Peyer's patch (tissue), 4 donors: ENCODE results near the gene IGSF9. TPM values are rescaled to one million over a fixed set of nuclear protein-coding genes. Genes with fewer than 3 reads are reported as not detected.

Experiments
- DNase-seq, 3 donors: peaks; one replicate each; pipeline ENCODE4 v3.0.0-alpha.2; 2017 to 2019
- H3K27ac ChIP-seq, 4 donors: fragments of 200-600 bp; sonication (generic); one replicate each; pipeline ENCODE4 v1.5.1; 2016 to 2019
- H3K27me3 ChIP-seq, 2 donors: fragments of 200-600 bp; sonication (generic); one replicate each; pipeline ENCODE4 v1.5.1; 2019
- H3K36me3 ChIP-seq, 3 donors: fragments of 200-600 bp; sonication (generic); one replicate each; pipeline ENCODE4 v1.5.1; 2016 to 2019
- H3K4me1 ChIP-seq, 4 donors: fragments of 200-600 bp; sonication (generic); one replicate each; pipeline ENCODE4 v1.5.1; 2016 to 2019
- H3K4me3 ChIP-seq, 4 donors: fragments of 200-600 bp; sonication (generic); 1 replicate in 3 of 4; 2 replicates in 1 of 4; pipeline ENCODE4 v1.5.1; 2016 to 2019; ENCODE audit warnings: mild to moderate bottlenecking in 1 of 4
- H3K9me3 ChIP-seq, 4 donors: fragments of 200-600 bp; sonication (generic); one replicate each; pipeline ENCODE4 v1.5.1; 2016 to 2019; ENCODE audit warnings: mild to moderate bottlenecking in 1 of 4
- CTCF ChIP-seq, 6 experiments: fragments of 450-650 bp in 4 of 6; fragments of 200-600 bp in 2 of 6; sonication (generic) in 1 of 6; IDR thresholded peaks; one replicate each; pipeline ENCODE4 v1.5.1; 2017 to 2019; ENCODE audit warnings: antibody characterized with exemption in 6 of 6, mild to moderate bottlenecking in 3 of 6, moderate library complexity in 1 of 6
- POLR2A ChIP-seq, 2 donors: fragments of 450-650 bp; IDR thresholded peaks; one replicate each; pipeline ENCODE4 v1.5.1; 2017; ENCODE audit warnings: antibody characterized with exemption in 2 of 2, mild to moderate bottlenecking in 2 of 2, moderate library complexity in 2 of 2
- total RNA-seq, 4 donors: library from RNA; depleted of rRNA; stranded (reverse); fragments of >200 nt; gene quantifications; one replicate each; pipeline ENCODE4 v1.1.0, GENCODE V29; 2016

Gene IGSF9
- 100 to 1,000 TPM in 1 of 4 donors, 10 to 100 TPM in 2, 1 to 10 TPM in 1; 5.8 to 169 (median 40.6) TPM for total RNA-seq

GRCh38 chr1:159945483-159946241 is at the start of gene IGSF9:
Gene IGSF9, minus strand, starts transcription at chr1:159945613. Its CDS starts 2,159 bp downstream, at chr1:159943454.
- Histone ChIP-seq H3K27ac (peak within 1 kb of the TSS in 3 of 4 donors; percentile 3 to 84 (median 32)), H3K4me3 (peak within 1 kb of the TSS; percentile 32 to 67 (median 44)), H3K27me3 (no peaks in the 10 kb centered on the region), H3K9me3 (no peaks in the 10 kb centered on the region), H3K4me1 (peaks cover 0 to 24% (median 11%) of the 10 kb centered on the region in 4 donors), H3K36me3 (no peaks in the 10 kb centered on the region)
- TF ChIP-seq CTCF (IDR thresholded peaks at IDR 0.05), result peak; percentile 21 to 64 (median 48)
- TF ChIP-seq POLR2A (IDR thresholded peaks at IDR 0.05), result peak in 1 of 2 donors; percentile 46
- peak; percentile 73 to 88 (median 82) for DNase-seq

- Histone ChIP-seq H3K27me3 (peaks cover 0 to 4% of the 10 kb centered on the region in 2 donors), H3K9me3 (no peaks in the 10 kb centered on the region), H3K4me1 (no peaks in the 10 kb centered on the region), H3K36me3 (no peaks in the 10 kb centered on the region), H3K4me3 (no peak overlapping the region), H3K27ac (no peak overlapping the region)
- TF ChIP-seq POLR2A (IDR thresholded peaks at IDR 0.05), result no peak
- TF ChIP-seq CTCF (IDR thresholded peaks at IDR 0.05), result no peak
- DNase-seq, result no peak
Measured at GRCh38 chr1:159994896-159995295, 49.5 kb upstream of the IGSF9 start.

- TF ChIP-seq POLR2A (IDR thresholded peaks at IDR 0.05) (no peak), CTCF (IDR thresholded peaks at IDR 0.05) (no peak)
- H3K27me3 ChIP-seq, result no peaks in the 10 kb centered on the region
- DNase-seq, result peak in 1 of 3 donors; percentile 56
Measured at GRCh38 chr1:159993911-159994310, 48.5 kb upstream of the IGSF9 start.

GRCh38 chr1:159992161-159992560 is 46.7 kb upstream of the IGSF9 start:
- TF ChIP-seq CTCF (IDR thresholded peaks at IDR 0.05), result no peak
- TF ChIP-seq POLR2A (IDR thresholded peaks at IDR 0.05), result no peak
- H3K27ac ChIP-seq, result no peak overlapping the region

More at GRCh38 chr1:159993911-159994310, 48.5 kb upstream of the IGSF9 start:
- Histone ChIP-seq H3K4me3 (no peak overlapping the region), H3K4me1 (no peaks in the 10 kb centered on the region), H3K27ac (no peak overlapping the region), H3K36me3 (no peaks in the 10 kb centered on the region), H3K9me3 (no peaks in the 10 kb centered on the region)

GRCh38 chr1:159991513-159991912 is 46.1 kb upstream of the IGSF9 start:
- H3K4me1 ChIP-seq, result no peaks in the 10 kb centered on the region
- TF ChIP-seq POLR2A (IDR thresholded peaks at IDR 0.05), result no peak
- no peak for TF ChIP-seq CTCF (IDR thresholded peaks at IDR 0.05)
- H3K4me3 ChIP-seq, result no peak overlapping the region
- no peak for DNase-seq
- H3K27me3 ChIP-seq, result no peaks in the 10 kb centered on the region
- no peaks in the 10 kb centered on the region for H3K9me3 ChIP-seq
- no peaks in the 10 kb centered on the region for H3K36me3 ChIP-seq
- H3K27ac ChIP-seq, result no peak overlapping the region

More at GRCh38 chr1:159992161-159992560, 46.7 kb upstream of the IGSF9 start:
- Histone ChIP-seq H3K9me3 (no peaks in the 10 kb centered on the region), H3K27me3 (no peaks in the 10 kb centered on the region), H3K36me3 (no peaks in the 10 kb centered on the region), H3K4me1 (no peaks in the 10 kb centered on the region), H3K4me3 (no peak overlapping the region)
- no peak for DNase-seq
